HuH-7 (cell line): ENCODE results near the gene SELE.

ENCODE experiments used
- DNase-seq: peaks from one replicate; pipeline ENCODE4 v3.0.0; 2011; ENCODE audit warnings: low spot score

Gene SELE

DNA sequence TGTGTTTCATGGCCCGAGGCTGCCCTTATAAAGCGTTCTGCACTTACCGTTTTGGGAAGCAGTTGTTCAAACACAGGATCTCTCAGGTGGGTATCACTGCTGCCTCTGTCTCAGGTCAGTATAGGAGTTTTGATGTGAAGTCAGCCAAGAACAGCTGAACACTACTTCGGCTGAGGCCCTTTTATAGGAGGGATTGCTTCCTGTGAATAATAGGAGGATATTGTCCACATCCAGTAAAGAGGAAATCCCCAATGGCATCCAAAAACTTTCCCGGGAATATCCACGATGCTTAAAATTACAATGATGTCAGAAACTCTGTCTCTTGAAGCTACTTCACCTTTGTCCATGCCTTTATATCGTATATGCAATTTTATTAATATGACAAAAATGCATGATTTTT, at the start of gene SELE:
Gene SELE, minus strand, starts transcription at position 156 of the 400 bp plus-strand sequence. CDS start 467 bp downstream, outside the sequence.
- DNase-seq, result no peak

GRCh38 chr1:169782596-169782995, 48.7 kb upstream of the SELE start:
- no peak for DNase-seq

GRCh38 chr1:169779970-169780369, 46.1 kb upstream of the SELE start:
- no peak for DNase-seq

GRCh38 chr1:169779150-169779549, 45.3 kb upstream of the SELE start:
- DNase-seq, result no peak

- no peak for DNase-seq
Observed at GRCh38 chr1:169776440-169776839, 42.6 kb upstream of the SELE start.

DNA sequence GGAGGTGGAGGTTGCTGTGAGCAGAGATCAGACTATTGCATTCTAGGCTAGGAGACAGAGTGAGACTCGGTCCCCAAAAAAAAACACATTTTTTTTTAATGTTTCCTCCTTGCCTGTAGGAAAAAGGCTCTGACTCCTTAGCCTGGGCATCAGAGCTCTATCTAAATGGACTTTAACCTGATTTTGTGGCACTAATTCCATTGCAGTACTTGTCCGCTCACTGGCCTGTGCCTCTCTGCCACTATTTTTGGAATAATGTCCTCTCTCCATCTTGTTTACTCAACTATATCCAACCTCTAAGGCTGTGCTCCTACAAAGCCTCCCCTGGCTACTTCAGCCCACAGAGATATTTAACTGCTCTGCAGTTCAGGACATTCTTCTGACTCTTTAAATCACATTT, 34.3 kb upstream of the SELE start:
- DNase-seq, result no peak

DNA sequence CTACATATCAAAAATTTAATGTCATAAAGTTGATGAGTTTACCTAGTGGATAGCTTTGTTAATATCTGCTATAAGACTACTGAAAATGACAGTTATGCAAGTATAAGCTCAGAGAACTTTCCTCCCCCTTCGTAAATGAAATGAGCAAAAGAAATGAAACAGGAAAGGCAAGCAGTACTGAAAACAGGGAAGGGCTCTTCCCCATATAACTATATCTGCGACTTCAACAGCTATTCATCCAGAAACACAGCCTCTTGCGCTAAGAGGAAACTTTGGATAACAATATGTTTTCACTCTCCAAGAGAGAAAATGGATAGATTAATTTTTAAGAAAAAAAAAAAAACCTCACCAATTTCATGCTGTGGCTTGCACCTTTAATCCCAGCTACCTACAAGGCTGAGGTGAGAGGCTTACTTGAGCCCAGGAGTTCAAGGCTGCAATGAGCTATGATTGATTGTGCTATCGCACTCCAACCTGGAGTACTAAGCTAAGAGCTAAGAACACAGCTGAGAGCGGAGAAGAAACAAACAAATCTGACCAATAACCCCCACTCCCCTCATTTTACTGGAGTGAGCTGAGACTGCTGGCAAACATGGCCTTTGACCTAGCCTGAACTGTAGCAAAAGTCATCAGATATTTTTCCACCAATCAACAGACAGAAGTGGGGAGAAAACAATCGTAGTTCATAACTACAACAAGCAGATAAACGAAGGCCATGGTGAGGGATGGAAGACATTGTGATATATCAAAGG, 31.9 kb upstream of the SELE start:
- DNase-seq, result peak; percentile 74

DNA sequence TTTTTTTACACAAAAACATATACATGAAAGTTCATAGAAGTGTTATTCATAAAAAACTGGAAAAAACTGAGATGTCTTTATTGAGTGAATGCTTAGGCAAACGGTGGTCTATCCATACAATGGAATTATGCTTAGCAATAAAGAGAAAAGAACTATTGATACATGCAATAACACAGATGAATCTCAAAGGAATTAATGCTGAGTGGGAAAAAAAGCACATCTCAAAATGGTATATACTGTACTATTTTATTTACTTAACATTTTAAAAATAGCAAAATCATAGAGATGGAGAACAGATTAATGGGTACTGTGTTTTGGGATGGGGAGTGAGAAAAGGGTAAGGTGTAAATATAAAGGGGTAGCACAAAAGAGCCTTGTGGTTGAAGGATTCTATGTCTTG, 31.0 kb upstream of the SELE start:
- DNase-seq, result no peak

GRCh38 chr1:169762699-169763098, 28.8 kb upstream of the SELE start:
- DNase-seq, result no peak

GRCh38 chr1:169759038-169759437, 25.2 kb upstream of the SELE start:
- DNase-seq, result no peak

GRCh38 chr1:169753549-169753948, 19.7 kb upstream of the SELE start:
- DNase-seq, result no peak

DNA sequence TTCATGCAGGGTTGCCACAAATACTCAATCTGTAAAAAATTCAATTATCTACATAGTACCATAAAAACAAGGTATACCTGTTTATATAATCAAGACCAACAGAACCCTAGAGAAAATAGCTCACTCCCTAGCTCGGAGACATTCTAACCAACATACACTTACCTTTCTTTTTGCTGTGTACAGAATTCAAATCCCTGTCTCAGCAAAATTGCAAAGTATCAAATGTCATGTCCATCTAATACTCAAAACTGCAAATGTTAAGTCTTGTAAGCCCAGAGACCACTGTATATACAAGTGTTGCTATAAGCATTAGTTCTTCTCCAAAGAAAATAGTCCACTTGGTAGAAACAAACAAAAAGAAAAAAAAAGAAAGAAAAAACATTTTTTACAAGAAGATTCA, 16.2 kb upstream of the SELE start:
- no peak for DNase-seq

GRCh38 chr1:169746550-169746949, 12.7 kb upstream of the SELE start:
- no peak for DNase-seq

GRCh38 chr1:169745015-169745861, 11.4 kb upstream of the SELE start:
- DNase-seq, result no peak

DNA sequence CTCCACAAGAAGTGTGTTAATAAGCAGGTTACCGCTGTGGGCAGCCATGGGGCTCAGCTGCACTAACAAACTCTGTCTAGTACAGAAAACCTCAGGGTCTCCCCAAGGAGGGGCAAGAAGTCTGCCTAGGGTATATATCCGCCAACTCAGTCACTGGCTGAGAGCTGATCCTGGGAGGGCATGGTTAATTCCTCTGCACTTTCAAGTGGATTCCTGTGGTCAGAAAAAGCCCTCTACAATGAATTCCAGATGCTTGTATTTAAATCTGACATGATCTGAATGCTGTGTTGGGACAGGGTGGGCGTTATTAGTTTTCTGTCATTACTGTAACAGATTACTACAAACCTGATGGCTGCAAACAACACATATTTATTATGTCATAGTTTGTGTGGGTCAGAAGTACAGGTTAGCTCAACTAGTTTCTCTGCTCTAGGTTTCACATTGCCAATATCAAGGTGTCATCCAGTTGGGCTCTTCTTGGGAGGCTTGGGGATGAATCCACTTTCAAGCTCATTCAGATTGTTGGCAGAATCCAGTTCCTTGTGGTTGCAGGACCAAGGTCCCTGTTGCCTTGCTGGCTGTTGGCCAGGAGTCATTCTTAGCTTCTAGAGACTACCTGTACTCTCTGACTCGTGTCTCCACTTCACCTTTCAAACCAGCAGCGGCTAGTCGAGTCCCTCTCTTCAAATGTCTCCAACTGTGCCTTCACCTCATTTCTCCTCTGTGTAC, 8.0 kb upstream of the SELE start:
- no peak for DNase-seq

- no peak for DNase-seq
Observed at GRCh38 chr1:169739980-169740379, 6.1 kb upstream of the SELE start.

DNA sequence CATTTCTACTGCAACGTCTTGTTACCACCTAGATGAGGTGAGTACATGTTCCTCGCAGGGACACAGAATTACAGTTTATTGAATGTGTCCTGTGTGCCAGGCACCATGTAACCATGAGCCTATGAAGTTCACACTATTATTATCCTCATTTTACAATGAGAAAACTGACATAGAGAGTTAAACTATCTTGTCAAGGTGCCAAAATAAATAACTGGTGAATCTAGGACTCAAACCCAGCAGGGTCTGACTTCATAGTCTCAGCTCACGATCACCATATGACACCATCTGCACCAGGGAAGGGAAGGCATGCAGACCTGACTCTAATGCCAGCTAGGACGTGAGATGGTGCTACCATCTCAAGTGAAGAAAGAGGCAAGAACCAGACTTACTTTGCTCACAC, 2.4 kb downstream of the SELE start:
- DNase-seq, result no peak

DNA sequence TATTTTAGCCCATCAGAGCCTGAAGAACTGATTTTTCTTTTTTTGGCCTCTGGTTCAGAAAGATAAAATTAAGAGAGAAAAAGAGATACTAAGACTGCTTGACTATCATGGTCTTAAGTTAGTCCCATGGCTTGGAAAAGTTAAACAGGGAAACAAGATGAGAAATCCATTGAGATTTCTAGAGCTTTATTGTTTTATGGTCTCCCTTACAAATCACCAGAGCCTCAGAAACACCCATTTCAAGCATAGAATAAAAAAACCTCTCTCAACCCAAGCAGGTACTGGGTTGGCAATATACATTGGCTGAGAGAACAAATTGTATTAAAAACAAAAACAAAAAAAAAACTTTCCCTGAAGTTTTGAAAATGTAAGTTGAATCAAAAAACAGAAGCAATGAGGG, 3.9 kb downstream of the SELE start:
- no peak for DNase-seq

GRCh38 chr1:169727307-169727706, 6.6 kb downstream of the SELE start:
- DNase-seq, result no peak

- DNase-seq, result no peak
Observed at GRCh38 chr1:169726851-169727250, 7.0 kb downstream of the SELE start.

DNA sequence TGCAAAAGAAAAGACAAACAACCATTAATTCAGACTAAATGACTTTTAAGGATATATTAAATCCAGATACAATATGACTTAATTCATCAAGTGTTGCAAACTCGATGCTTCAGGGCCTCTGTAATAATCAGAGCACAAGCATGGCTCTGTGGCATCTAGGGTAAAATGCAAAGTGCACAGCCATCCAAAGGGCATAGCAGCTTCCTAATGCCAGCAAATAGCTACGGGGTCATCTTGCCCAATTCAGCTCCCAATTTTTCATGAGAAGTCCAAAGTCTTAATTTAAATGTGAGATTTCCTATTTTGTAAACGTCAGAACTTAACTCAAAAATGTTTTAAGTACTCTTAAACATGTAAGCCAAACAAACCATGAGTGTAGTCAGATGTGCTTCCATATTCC, 7.9 kb downstream of the SELE start:
- DNase-seq, result no peak

DNA sequence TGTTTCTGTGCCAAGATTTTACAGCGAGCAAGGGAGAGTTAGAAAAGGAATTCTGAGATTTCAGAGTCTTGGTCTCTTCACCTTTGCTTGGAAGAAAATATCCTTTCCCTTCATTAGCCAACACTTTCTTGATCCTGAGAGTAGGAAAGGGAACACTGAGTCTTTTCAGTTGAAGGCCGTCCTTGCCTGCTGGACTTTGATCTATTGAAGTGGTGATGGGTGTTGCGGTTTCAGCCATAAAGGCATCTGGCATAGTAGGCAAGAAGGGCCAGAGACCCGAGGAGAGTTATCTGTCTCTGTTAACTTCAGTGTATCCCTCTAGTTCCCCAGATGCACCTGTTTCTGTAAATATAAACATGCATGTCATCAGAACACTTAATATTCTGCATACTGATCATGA, 9.7 kb downstream of the SELE start:
- DNase-seq, result peak; percentile 18

DNA sequence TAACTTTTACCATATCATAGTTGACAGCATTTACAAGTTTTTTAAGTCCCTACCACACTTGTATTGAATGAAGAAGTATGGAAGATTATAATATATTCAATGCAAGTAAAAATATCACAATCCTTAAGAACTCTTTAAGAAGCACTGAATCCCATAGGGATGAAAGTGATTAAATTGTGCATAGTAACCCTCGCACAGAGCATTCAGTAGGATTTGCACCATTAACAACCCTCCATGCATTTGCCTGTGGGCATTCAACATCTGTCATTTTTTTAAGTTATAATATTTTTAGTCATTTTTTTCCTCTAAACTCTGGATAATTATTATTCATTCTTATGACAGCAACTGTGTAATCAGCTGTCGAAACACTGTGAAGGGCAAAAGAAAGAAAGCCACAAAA, 10.1 kb downstream of the SELE start:
- no peak for DNase-seq
